Limb (tissue), 2 donors: ENCODE results near the gene BMPR1A.
A peak's percentile ranks its signal among the peaks of the same experiment; 100 is the strongest.

ENCODE experiments used
- DNase-seq, 2 donors: peaks; one replicate each; pipeline ENCODE4 v3.0.0-alpha.2; 2016; ENCODE audit errors: extremely low spot score in 2 of 2

The BMPR1A gene

GRCh38 chr10:86955501-86956194 is 199.2 kb downstream of the BMPR1A start:
- DNase-seq, result peak in 1 of 2 donors; percentile 37

GRCh38 chr10:86956195-86956847 is 199.9 kb downstream of the BMPR1A start:
- DNase-seq, result no peak

- peak in 1 of 2 donors; percentile 36 for DNase-seq
Measured at GRCh38 chr10:86956848-86957448, 200.5 kb downstream of the BMPR1A start.

GRCh38 chr10:86957471-86958115 is 201.2 kb downstream of the BMPR1A start, which contains the start of gene MMRN2:
Gene MMRN2 (minus strand): TSS chr10:86957615. CDS start chr10:86957541, 74 bp downstream.
- DNase-seq, result peak in 1 of 2 donors; percentile 25

GRCh38 chr10:86958116-86958900 is 201.9 kb downstream of the BMPR1A start, which contains the start of gene SNCG:
Gene SNCG (plus strand): TSS chr10:86958599. CDS start chr10:86958698, 99 bp downstream.
- peak in 1 of 2 donors; percentile 81 for DNase-seq

- peak in 1 of 2 donors; percentile 40 for DNase-seq
Measured at GRCh38 chr10:86958901-86959736, 202.7 kb downstream of the BMPR1A start.

GRCh38 chr10:86959737-86960002 is 203.3 kb downstream of the BMPR1A start:
- no peak for DNase-seq

- peak; percentile 56 to 58 for DNase-seq
Measured at GRCh38 chr10:86960003-86960862, 203.8 kb downstream of the BMPR1A start.

GRCh38 chr10:86960863-86961434 is 204.5 kb downstream of the BMPR1A start:
- DNase-seq, result no peak

- no peak for DNase-seq
Measured at GRCh38 chr10:86961481-86962091, 205.2 kb downstream of the BMPR1A start.

- no peak for DNase-seq
Measured at GRCh38 chr10:86962136-86962980, 205.9 kb downstream of the BMPR1A start.

- DNase-seq, result no peak
Measured at GRCh38 chr10:86962981-86963310, 206.5 kb downstream of the BMPR1A start.

- DNase-seq, result no peak
Measured at GRCh38 chr10:86963341-86963919, 207.0 kb downstream of the BMPR1A start.

GRCh38 chr10:86964061-86964846 is 207.8 kb downstream of the BMPR1A start:
- DNase-seq, result no peak

GRCh38 chr10:86964847-86965190 is 208.4 kb downstream of the BMPR1A start:
- no peak for DNase-seq

- DNase-seq, result no peak
Measured at GRCh38 chr10:86965986-86966654, 209.7 kb downstream of the BMPR1A start.
